GM19240 (cell line): ENCODE results near the gene PTPN13.

Source experiments
- DNase-seq: peaks from one replicate; pipeline ENCODE4 v3.0.0; 2011; ENCODE audit warnings: low spot score; ENCODE audit not compliant: insufficient read length

Gene PTPN13

DNA sequence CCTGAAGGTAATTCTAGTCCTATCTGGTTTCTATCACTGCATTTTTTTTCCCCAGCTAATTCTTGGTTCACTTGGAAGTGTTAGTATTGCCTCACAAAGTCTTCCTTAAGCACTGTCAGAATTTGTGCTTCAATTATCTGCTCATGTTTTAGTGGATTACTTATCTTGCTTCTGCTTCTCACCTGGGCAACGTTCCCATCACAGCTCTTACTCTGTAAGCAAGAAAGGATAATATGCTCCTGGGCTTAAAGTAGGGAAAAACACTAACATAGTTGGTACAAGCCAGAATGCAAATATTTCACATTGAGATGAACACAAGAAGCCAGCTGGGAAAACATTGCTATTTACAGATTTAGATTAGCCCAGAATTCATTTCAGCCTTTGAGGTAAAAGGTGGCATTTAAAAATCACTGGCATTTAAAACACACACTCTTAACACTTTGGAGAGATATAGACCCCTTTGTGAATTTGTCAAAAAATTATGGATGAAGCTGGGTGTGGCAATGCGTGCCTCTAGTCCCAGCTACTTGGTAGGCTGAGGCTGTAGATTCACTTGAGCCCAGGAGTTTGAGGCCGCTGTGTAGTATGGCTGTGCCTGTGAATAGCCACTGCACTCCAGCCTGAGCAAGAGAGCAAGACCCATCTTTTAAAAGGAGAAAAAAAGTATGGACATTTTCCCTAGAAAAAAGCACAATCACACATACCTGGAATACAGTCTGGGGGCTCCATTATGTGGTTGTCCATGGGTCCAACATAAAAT is 6.6 kb upstream of the PTPN13 start:
- DNase-seq = no peak

DNA sequence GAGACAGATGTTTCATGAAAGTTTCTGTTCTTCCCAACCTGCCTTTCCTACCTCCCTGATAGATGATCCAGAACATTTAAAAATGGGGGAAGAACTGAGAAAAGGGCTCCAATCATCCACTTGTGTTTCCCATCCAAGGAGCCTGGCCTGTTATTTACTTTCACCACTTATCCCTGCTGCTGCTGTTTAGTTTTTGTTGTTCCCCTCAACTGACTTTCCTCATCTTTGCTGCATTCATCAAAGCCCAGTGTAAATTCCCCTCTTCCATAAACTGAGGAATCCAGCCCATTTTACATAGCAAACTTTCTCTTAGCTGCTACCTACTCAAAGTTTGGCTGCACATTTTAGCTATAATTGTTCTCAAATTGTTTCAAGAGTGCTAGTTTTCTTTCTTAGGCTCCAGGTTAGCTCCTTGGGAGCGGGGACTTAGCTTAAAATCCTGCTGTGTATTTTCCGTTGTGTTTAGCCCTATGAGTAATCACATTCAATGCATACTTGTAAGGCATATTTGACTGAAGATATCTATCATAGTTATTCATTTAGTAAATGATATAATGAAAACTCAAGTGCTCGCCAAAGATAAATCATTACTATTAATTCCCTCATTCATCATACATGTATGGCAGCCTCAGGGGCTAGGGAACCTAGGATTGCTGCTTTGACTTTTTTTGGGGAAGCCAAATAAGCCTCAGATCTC is 1.4 kb upstream of the PTPN13 start:
- DNase-seq = no peak

- DNase-seq = no peak
Observed at GRCh38 chr4:86594559-86595425, 677 bp downstream of the PTPN13 start.

DNA sequence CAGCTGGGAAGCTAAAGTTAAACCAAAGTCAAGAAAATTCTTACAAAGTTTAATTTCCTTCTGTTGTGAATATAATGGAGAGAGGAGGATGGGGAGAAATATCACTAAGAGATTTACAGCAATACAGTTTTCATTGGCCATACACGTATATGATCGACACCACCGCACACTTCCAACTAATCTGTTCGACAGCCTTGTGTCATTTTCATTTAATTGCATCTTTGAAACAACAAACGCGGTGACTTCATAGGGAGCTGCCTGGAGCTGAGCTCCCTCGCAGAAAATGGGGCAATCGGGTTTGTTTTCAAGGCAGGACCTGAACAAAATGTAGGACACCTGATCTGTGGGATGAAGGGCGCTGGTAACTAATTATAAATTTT is 1.3 kb downstream of the PTPN13 start:
- no peak for DNase-seq

GRCh38 chr4:86596807-86597206 is 2.7 kb downstream of the PTPN13 start:
- DNase-seq = no peak

GRCh38 chr4:86600007-86600653 is 6.0 kb downstream of the PTPN13 start:
- no peak for DNase-seq

DNA sequence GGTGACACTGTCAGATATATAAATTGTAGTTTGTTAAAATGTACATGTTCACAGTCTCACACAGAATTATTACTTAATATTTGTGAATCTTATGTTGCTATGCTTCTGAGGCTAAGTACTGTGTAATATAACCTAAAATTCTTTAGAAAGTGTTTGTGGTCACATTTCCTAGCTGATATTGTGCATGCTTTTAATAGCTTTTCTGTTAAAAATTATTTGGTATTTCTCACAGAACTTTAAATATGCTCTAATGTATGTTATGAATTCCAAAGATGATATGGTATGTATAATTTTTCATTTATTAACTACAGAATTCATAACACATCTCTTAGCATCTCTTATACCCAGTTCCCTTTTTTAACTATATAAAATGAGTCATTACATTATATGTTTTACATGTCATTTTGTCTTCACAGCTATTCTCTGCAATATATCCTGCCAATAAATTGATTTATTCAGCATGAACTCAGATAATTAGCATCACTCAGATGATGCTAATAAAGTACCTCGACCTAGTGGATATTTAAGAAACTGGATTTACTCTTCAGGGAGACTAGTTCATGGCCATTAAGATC is 9.3 kb downstream of the PTPN13 start:
- DNase-seq = no peak

DNA sequence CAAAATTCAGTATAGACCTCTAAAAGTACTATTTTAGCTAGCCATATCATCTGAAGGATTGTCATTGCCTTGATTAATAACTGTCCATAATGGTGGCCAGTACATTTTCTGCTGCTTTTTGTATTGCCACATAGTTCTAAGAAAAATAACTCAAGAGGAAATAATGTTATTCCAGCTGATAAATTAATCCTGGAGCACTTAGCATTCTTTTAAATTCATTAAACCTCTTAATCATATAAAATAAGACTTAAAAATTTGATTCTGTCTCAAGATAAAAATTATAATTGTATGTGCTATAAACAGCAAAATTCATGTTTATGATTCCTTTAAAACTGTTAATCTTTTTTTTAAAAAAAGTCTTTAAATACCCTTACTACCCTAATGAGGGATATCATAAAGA is 12.7 kb downstream of the PTPN13 start:
- DNase-seq = no peak

- DNase-seq = no peak
Observed at GRCh38 chr4:86608757-86609375, 14.8 kb downstream of the PTPN13 start.

- no peak for DNase-seq
Observed at GRCh38 chr4:86611757-86612156, 17.6 kb downstream of the PTPN13 start.

DNA sequence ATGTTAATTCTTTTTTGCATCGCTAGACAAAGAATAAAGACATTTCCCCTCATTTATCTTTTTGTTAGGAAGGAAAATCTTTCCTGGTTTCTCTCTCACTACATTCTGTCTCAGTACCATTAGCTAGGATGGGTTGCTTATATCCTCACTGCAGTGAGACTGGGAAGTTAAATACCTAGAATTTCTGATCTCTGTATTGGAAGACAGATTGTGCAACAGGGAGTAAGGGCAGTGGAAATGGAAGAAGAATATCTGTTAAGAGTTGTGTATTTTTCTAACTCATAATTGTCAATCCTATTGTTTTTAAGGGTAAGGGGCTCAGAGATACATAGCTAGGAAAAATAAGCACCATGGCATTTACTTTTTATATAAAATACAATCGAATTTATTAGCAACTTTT is 19.6 kb downstream of the PTPN13 start:
- no peak for DNase-seq

- no peak for DNase-seq
Observed at GRCh38 chr4:86614865-86615264, 20.8 kb downstream of the PTPN13 start.

GRCh38 chr4:86615501-86615900 is 21.4 kb downstream of the PTPN13 start:
- DNase-seq = no peak

GRCh38 chr4:86619656-86620055 is 25.5 kb downstream of the PTPN13 start:
- no peak for DNase-seq

GRCh38 chr4:86621435-86621834 is 27.3 kb downstream of the PTPN13 start:
- DNase-seq = no peak

- no peak for DNase-seq
Observed at GRCh38 chr4:86626066-86626465, 32.0 kb downstream of the PTPN13 start.

DNA sequence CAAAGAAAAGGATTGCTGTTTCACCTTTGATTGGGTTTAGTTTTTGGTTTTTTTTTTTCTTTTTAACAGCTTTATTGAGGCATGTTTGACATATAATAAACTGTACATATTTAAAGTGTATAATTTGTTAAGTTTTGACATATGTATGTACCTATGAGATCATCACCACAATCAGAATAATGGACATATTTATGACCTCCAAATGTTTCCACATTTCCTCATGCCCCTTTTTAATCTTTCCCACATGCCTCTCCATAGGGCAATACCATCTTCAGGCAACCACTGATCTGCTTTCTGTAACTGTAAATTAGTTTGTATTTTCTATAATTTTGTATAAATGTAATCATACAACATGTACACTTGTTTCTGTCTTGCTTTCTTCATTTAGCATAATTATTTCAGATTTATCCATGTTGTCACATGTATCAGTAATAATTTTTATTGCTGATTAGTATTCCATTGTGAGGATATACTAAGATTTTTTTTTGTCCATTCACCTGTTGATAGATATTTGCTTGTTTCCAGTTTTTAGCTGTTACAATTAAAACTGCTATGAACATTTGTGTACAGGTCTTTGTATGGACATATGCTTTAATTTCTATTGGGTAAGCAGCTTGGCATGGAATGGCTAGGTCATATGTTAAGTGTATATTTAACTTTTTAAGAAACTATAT is 33.5 kb downstream of the PTPN13 start:
- DNase-seq = no peak

DNA sequence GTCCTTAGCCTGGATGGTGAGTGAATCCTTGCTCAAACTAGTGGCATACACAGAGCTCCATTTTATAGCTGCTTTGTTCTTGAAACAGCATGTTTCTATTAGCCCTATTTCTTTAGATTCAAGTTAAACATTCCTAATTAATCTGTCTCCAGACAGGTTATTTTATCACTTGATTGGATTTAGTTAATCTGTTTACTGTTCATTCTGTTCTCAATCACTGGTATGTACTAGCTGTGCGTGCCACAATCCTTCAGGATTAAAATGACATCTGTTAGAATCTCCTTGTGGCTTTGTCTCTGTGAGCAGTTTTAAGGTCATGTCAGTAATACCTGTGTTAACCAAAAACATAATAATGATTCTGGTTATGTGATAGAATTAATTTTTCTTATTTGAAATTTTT is 36.5 kb downstream of the PTPN13 start:
- no peak for DNase-seq

DNA sequence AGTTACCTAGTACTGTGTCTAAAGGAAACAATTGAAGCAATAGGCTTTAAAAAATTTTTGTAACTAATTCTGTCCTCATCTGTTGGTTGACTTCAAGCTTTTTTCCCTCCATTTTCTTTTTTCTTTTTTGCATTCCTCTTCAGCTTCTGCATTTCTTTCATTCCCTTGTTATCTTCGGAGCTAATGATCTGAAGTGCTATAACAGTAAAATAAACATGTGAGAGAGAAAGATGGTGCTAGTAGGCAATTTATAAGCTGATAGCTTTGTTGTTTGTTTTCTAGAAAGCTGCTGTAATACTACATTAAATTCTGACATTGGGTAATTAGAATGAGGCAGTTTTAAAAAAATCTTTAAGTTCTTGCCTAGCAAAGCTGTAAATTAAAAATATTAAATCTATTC is 37.1 kb downstream of the PTPN13 start:
- no peak for DNase-seq

DNA sequence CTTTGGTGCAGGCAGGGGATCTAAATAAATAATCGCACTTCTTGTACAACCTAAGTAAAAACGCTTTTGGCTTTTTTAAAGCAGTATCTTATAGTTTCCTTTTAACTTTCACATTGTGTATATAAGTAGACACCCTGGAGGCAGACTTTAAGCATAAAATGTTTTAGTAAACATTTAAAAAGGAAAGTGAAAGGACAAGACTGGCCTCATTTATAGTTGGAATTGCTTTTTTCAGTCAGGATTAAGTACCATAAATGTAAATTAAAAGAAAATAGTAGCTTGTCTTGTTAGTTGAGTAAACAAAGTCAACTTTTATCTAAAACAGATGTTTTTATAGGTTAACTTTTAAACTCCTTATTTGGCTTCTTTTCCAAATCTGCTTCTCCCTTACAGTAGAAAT is 39.7 kb downstream of the PTPN13 start:
- no peak for DNase-seq
